ENCODE measurements around the gene IQGAP2. TPM values are rescaled to one million over a fixed set of nuclear protein-coding genes. Genes with fewer than 3 reads are reported as not detected.

IQGAP2 gene
- total RNA-seq, 1 experiment from 2014 or later = not detected

DNA sequence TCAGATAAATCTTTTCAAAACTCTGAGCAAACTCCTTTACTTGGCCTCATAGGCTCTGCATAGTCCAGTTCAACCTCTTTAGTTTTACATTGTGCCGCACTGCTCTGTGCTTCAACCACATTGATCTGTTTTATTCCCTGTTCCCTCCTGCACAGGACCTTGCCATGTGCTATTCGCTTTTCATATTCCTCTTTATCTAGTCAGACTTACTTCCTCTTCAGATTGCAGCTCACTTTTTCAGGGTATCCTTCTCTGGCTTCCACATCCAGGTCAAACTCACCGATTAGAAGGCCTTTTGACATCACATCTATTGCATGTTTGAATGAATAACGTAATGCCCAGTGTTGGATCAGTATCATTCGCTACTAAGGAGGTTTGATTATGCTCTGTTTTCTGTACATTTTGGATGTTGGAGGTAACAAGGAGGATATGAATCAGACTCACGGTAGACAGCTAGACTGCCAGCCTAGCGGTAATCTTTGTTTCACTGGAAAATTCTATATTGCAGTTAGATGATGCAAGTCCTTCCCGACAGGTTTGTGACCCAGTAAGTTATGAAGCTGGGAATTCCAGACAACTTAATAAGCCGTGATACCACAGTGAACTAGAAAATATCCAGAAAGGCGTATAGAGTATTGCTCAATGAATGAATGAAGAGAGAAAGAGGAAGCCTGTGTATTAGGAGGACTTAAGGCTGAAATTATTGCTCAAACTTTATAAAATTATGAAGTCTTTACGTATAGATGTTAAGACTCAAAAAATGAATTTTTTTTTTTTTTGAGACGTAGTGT, 65.7 kb downstream of the IQGAP2 start:
- H3K36me3 ChIP-seq (ENCODE audit: low read depth, low read length) = no peaks in the 10 kb centered on the region
- ChIA-PET POLR2A (ENCODE audit: unreplicated experiment) (no interaction called here), CTCF (no interaction called here)
- intact Hi-C loops (cut with micrococcal nuclease) = no loop called here
- H3K9me3 ChIP-seq (ENCODE audit: low read length) = no peaks in the 10 kb centered on the region
- no peak overlapping the region for H3K4me3 ChIP-seq (ENCODE audit: low read length)
- H3K9ac ChIP-seq (ENCODE audit: low read length) = no peak overlapping the region
- H3K79me2 ChIP-seq (ENCODE audit: low read length) = no peaks in the 10 kb centered on the region
- H3K27ac ChIP-seq (ENCODE audit: low read length) = no peak overlapping the region
- H4K20me1 ChIP-seq (ENCODE audit: low read length) = no peaks in the 10 kb centered on the region
- no peaks in the 10 kb centered on the region; the same call in 1 of the 2 replicates for H3K4me1 ChIP-seq (ENCODE audit: insufficient read depth, low read length)
- DNase-seq = no peak
- no peak for TF ChIP-seq EZH2phosphoT487 (IDR thresholded peaks at IDR 0.05; ENCODE audit: borderline replicate concordance, low read length)
- TF ChIP-seq EZH2 (IDR thresholded peaks at IDR 0.05; ENCODE audit: low read length, unreplicated experiment) = no peak
- TF ChIP-seq, protein P1, sequence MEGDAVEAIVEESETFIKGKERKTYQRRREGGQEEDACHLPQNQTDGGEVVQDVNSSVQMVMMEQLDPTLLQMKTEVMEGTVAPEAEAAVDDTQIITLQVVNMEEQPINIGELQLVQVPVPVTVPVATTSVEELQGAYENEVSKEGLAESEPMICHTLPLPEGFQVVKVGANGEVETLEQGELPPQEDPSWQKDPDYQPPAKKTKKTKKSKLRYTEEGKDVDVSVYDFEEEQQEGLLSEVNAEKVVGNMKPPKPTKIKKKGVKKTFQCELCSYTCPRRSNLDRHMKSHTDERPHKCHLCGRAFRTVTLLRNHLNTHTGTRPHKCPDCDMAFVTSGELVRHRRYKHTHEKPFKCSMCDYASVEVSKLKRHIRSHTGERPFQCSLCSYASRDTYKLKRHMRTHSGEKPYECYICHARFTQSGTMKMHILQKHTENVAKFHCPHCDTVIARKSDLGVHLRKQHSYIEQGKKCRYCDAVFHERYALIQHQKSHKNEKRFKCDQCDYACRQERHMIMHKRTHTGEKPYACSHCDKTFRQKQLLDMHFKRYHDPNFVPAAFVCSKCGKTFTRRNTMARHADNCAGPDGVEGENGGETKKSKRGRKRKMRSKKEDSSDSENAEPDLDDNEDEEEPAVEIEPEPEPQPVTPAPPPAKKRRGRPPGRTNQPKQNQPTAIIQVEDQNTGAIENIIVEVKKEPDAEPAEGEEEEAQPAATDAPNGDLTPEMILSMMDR (conservative IDR thresholded peaks at IDR 0.05; ENCODE audit: low read depth, low read length) = no peak
- peaks cover 41% of the 10 kb centered on the region for H3K27me3 ChIP-seq (ENCODE audit: low read length)
- BruUV-seq (replicated peaks) = no TSS peak
- no peaks in the 10 kb centered on the region for H3F3A ChIP-seq (ENCODE audit: low read length, unreplicated experiment)
- ATAC-seq = no peak
- H2AFZ ChIP-seq (ENCODE audit: low read length) = no peak overlapping the region
- no peaks in the 10 kb centered on the region for H3K9me2 ChIP-seq (replicated peaks; ENCODE audit: low read length)
- H3K4me2 ChIP-seq (ENCODE audit: low read length) = no peak overlapping the region

DNA sequence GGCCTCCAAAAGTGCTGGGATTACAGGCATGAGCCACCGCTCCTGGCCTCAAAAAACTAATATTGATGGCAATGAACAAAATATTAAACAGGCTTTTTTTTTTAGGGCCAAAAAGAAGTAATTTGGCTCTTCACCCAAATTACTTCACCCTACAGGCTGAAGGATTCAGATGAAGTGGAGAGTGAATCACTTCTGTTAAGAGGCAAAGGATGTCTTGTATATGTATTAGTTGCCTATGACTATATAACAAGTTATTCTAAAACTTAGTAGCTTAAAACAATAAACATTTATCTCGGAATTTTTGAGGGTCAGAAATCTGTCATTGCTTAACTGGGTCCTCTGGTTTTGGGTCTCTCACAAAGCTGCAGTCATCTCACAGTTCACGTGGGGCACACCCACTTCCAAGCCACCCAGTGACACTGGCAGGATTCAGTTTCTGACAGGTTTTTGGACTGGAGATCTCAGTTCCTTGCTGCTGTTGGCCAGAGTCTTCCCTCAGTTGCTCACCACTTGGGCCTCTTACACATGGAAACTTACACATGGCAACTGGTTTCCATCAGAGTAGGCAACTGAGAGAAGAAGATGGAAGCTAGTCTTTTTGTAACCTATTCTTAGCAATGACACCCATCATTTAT, 66.7 kb downstream of the IQGAP2 start:
- no peaks in the 10 kb centered on the region for H3K79me2 ChIP-seq (ENCODE audit: low read length)
- no peak overlapping the region for H3K4me2 ChIP-seq (ENCODE audit: low read length)
- TF ChIP-seq EZH2phosphoT487 (IDR thresholded peaks at IDR 0.05; ENCODE audit: borderline replicate concordance, low read length) (no peak), EZH2 (IDR thresholded peaks at IDR 0.05; ENCODE audit: low read length, unreplicated experiment) (no peak)
- TF ChIP-seq, protein P1 (conservative IDR thresholded peaks at IDR 0.05; ENCODE audit: low read depth, low read length) = no peak
- H3K9me3 ChIP-seq (ENCODE audit: low read length) = no peaks in the 10 kb centered on the region
- no peaks in the 10 kb centered on the region; the same call in 1 of the 2 replicates for H3K4me1 ChIP-seq (ENCODE audit: insufficient read depth, low read length)
- intact Hi-C loops (cut with micrococcal nuclease) = no loop called here
- H3K27me3 ChIP-seq (ENCODE audit: low read length) = peaks cover 38% of the 10 kb centered on the region
- H3K9me2 ChIP-seq (replicated peaks; ENCODE audit: low read length) = no peaks in the 10 kb centered on the region
- H2AFZ ChIP-seq (ENCODE audit: low read length) = no peak overlapping the region
- no peak for DNase-seq
- POLR2A ChIA-PET (ENCODE audit: unreplicated experiment) = no interaction called here
- CTCF ChIA-PET = no interaction called here
- H3K9ac ChIP-seq (ENCODE audit: low read length) = no peak overlapping the region
- H3K27ac ChIP-seq (ENCODE audit: low read length) = no peak overlapping the region
- H3F3A ChIP-seq (ENCODE audit: low read length, unreplicated experiment) = no peaks in the 10 kb centered on the region
- no peaks in the 10 kb centered on the region for H3K36me3 ChIP-seq (ENCODE audit: low read depth, low read length)
- no peak for ATAC-seq
- H4K20me1 ChIP-seq (ENCODE audit: low read length) = no peaks in the 10 kb centered on the region
- no peak overlapping the region for H3K4me3 ChIP-seq (ENCODE audit: low read length)
- no TSS peak for BruUV-seq (replicated peaks)

DNA sequence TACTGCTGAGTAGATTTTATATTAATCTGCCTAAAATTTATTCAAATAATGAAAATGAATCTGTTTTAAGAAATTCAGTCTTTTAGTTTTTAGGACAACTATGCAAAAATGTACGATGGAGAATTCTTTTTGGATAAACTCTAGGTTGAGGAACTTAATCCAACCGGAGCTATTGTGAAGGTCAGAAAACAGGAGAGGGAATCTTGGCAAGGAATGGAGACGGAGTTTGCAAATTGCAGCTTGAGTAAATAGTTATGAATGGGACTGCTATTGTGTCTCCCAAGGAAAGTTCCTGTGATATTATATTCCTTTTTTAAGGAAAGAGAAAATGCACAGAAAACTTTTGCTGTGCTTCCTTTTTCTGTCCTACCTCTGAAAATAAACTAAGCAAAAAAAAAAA, 67.9 kb downstream of the IQGAP2 start:
- ATAC-seq (no peak), DNase-seq (no peak)
- ChIA-PET POLR2A (ENCODE audit: unreplicated experiment) (no interaction called here), CTCF (no interaction called here)
- Histone ChIP-seq H3K9ac (ENCODE audit: low read length) (no peak overlapping the region), H3K4me2 (ENCODE audit: low read length) (no peak overlapping the region), H3K4me3 (ENCODE audit: low read length) (no peak overlapping the region), H4K20me1 (ENCODE audit: low read length) (no peaks in the 10 kb centered on the region), H3F3A (ENCODE audit: low read length, unreplicated experiment) (no peaks in the 10 kb centered on the region), H3K9me3 (ENCODE audit: low read length) (no peaks in the 10 kb centered on the region), H3K36me3 (ENCODE audit: low read depth, low read length) (no peaks in the 10 kb centered on the region), H2AFZ (ENCODE audit: low read length) (no peak overlapping the region), H3K9me2 (replicated peaks; ENCODE audit: low read length) (no peaks in the 10 kb centered on the region), H3K4me1 (ENCODE audit: insufficient read depth, low read length) (no peaks in the 10 kb centered on the region; the same call in 1 of the 2 replicates), H3K79me2 (ENCODE audit: low read length) (no peaks in the 10 kb centered on the region), H3K27ac (ENCODE audit: low read length) (no peak overlapping the region), H3K27me3 (ENCODE audit: low read length) (peaks cover 29% of the 10 kb centered on the region; the same call in 1 of the 2 replicates)
- BruUV-seq (replicated peaks) = no TSS peak
- intact Hi-C loops (cut with micrococcal nuclease) = no loop called here
- TF ChIP-seq EZH2 (IDR thresholded peaks at IDR 0.05; ENCODE audit: low read length, unreplicated experiment) = no peak
- TF ChIP-seq, protein P1 (conservative IDR thresholded peaks at IDR 0.05; ENCODE audit: low read depth, low read length) = no peak
- no peak for TF ChIP-seq EZH2phosphoT487 (IDR thresholded peaks at IDR 0.05; ENCODE audit: borderline replicate concordance, low read length)

Measured in PC-3 (cell line).